Dendritic cell treated with granulocyte-macrophage colony-stimulating factor and Interleukin-4, amounts not matched to agents 40 ng/mL and 50 ng/mL, for 4 days (primary cell): ENCODE results near the gene ARHGEF7.

Source experiments
- H3K27ac Mint-ChIP-seq: one replicate; pipeline ENCODE4 v1.8.0; 2022; ENCODE audit warnings: mild to moderate bottlenecking, mixed read lengths
- H3K27me3 Mint-ChIP-seq: one replicate; pipeline ENCODE4 v1.8.0; 2022; ENCODE audit warnings: mild to moderate bottlenecking, mixed read lengths
- H3K36me3 Mint-ChIP-seq: one replicate; pipeline ENCODE4 v1.8.0; 2022; ENCODE audit warnings: low read depth, mixed read lengths
- H3K4me1 Mint-ChIP-seq: one replicate; pipeline ENCODE4 v1.8.0; 2022; ENCODE audit warnings: low read depth, mixed read lengths
- H3K4me3 Mint-ChIP-seq: one replicate; pipeline ENCODE4 v1.8.0; 2022; ENCODE audit warnings: mild to moderate bottlenecking, moderate library complexity, mixed read lengths
- H3K9me3 Mint-ChIP-seq: one replicate; pipeline ENCODE4 v1.8.0; 2022; ENCODE audit warnings: mixed read lengths
- intact Hi-C: fragments of 100-400 bp; cut with micrococcal nuclease; formaldehyde crosslinking; loops from one replicate; pipeline ENCODE4 v1.15.0; 2022

The ARHGEF7 gene

GRCh38 chr13:111118898-111119607, 3.9 kb downstream of the ARHGEF7 start:
- no peak overlapping the region for H3K27ac Mint-ChIP-seq
- peaks cover 49% of the 10 kb centered on the region for H3K27me3 Mint-ChIP-seq
- H3K9me3 Mint-ChIP-seq: no peaks in the 10 kb centered on the region
- H3K4me1 Mint-ChIP-seq: peaks cover 5% of the 10 kb centered on the region
- H3K4me3 Mint-ChIP-seq: no peak overlapping the region
- no peaks in the 10 kb centered on the region for H3K36me3 Mint-ChIP-seq
- intact Hi-C loops: no loop called here

GRCh38 chr13:111119966-111120365, 4.9 kb downstream of the ARHGEF7 start:
- no peaks in the 10 kb centered on the region for H3K36me3 Mint-ChIP-seq
- H3K27ac Mint-ChIP-seq: no peak overlapping the region
- H3K9me3 Mint-ChIP-seq: no peaks in the 10 kb centered on the region
- H3K27me3 Mint-ChIP-seq: peaks cover 44% of the 10 kb centered on the region
- intact Hi-C loops: no loop called here
- no peak overlapping the region for H3K4me3 Mint-ChIP-seq
- H3K4me1 Mint-ChIP-seq: no peaks in the 10 kb centered on the region

- Mint-ChIP-seq H3K4me1 (no peaks in the 10 kb centered on the region), H3K36me3 (no peaks in the 10 kb centered on the region), H3K9me3 (no peaks in the 10 kb centered on the region), H3K27ac (no peak overlapping the region), H3K4me3 (no peak overlapping the region), H3K27me3 (peaks cover 44% of the 10 kb centered on the region)
- intact Hi-C loops: no loop called here
Measured at GRCh38 chr13:111120422-111120821, 5.3 kb downstream of the ARHGEF7 start.

- Mint-ChIP-seq H3K27me3 (peaks cover 41% of the 10 kb centered on the region), H3K4me1 (no peaks in the 10 kb centered on the region), H3K4me3 (no peak overlapping the region), H3K9me3 (no peaks in the 10 kb centered on the region), H3K36me3 (no peaks in the 10 kb centered on the region), H3K27ac (no peak overlapping the region)
- intact Hi-C loops: no loop called here
Measured at GRCh38 chr13:111120913-111121312, 5.8 kb downstream of the ARHGEF7 start.

- Mint-ChIP-seq H3K27me3 (peaks cover 39% of the 10 kb centered on the region), H3K36me3 (no peaks in the 10 kb centered on the region), H3K9me3 (no peaks in the 10 kb centered on the region), H3K27ac (no peak overlapping the region), H3K4me3 (no peak overlapping the region), H3K4me1 (no peaks in the 10 kb centered on the region)
- intact Hi-C loops: no loop called here
Measured at GRCh38 chr13:111121506-111121905, 6.4 kb downstream of the ARHGEF7 start.

GRCh38 chr13:111122056-111122455, 6.9 kb downstream of the ARHGEF7 start:
- H3K4me3 Mint-ChIP-seq: no peak overlapping the region
- peaks cover 41% of the 10 kb centered on the region for H3K27me3 Mint-ChIP-seq
- H3K4me1 Mint-ChIP-seq: no peaks in the 10 kb centered on the region
- H3K27ac Mint-ChIP-seq: no peak overlapping the region
- H3K36me3 Mint-ChIP-seq: no peaks in the 10 kb centered on the region
- intact Hi-C loops: no loop called here
- no peaks in the 10 kb centered on the region for H3K9me3 Mint-ChIP-seq

GRCh38 chr13:111122631-111123030, 7.5 kb downstream of the ARHGEF7 start:
- Mint-ChIP-seq H3K9me3 (no peaks in the 10 kb centered on the region), H3K27ac (no peak overlapping the region), H3K27me3 (peaks cover 40% of the 10 kb centered on the region), H3K4me3 (no peak overlapping the region), H3K4me1 (no peaks in the 10 kb centered on the region), H3K36me3 (no peaks in the 10 kb centered on the region)
- intact Hi-C loops: no loop called here

- Mint-ChIP-seq H3K27ac (no peak overlapping the region), H3K36me3 (no peaks in the 10 kb centered on the region), H3K9me3 (no peaks in the 10 kb centered on the region), H3K4me1 (no peaks in the 10 kb centered on the region), H3K4me3 (no peak overlapping the region), H3K27me3 (peaks cover 38% of the 10 kb centered on the region)
- intact Hi-C loops: no loop called here
Measured at GRCh38 chr13:111123221-111123620, 8.1 kb downstream of the ARHGEF7 start.

- H3K4me1 Mint-ChIP-seq: no peaks in the 10 kb centered on the region
- no peaks in the 10 kb centered on the region for H3K9me3 Mint-ChIP-seq
- H3K27ac Mint-ChIP-seq: no peak overlapping the region
- H3K4me3 Mint-ChIP-seq: no peak overlapping the region
- H3K27me3 Mint-ChIP-seq: peaks cover 35% of the 10 kb centered on the region
- intact Hi-C loops: no loop called here
- no peaks in the 10 kb centered on the region for H3K36me3 Mint-ChIP-seq
Measured at GRCh38 chr13:111123649-111124048, 8.5 kb downstream of the ARHGEF7 start.

GRCh38 chr13:111126509-111126908, 11.4 kb downstream of the ARHGEF7 start:
- Mint-ChIP-seq H3K4me1 (no peaks in the 10 kb centered on the region), H3K27ac (no peak overlapping the region), H3K4me3 (no peak overlapping the region), H3K27me3 (peaks cover 30% of the 10 kb centered on the region), H3K9me3 (no peaks in the 10 kb centered on the region), H3K36me3 (no peaks in the 10 kb centered on the region)
- intact Hi-C loops: no loop called here

- no peaks in the 10 kb centered on the region for H3K9me3 Mint-ChIP-seq
- H3K4me1 Mint-ChIP-seq: no peaks in the 10 kb centered on the region
- H3K36me3 Mint-ChIP-seq: no peaks in the 10 kb centered on the region
- intact Hi-C loops: no loop called here
- peaks cover 24% of the 10 kb centered on the region for H3K27me3 Mint-ChIP-seq
- H3K27ac Mint-ChIP-seq: no peak overlapping the region
- no peak overlapping the region for H3K4me3 Mint-ChIP-seq
Measured at GRCh38 chr13:111129465-111130115, 14.5 kb downstream of the ARHGEF7 start.

GRCh38 chr13:111130116-111130508, 15.0 kb downstream of the ARHGEF7 start:
- intact Hi-C loops: no loop called here
- H3K27me3 Mint-ChIP-seq: peaks cover 24% of the 10 kb centered on the region
- no peak overlapping the region for H3K27ac Mint-ChIP-seq
- no peaks in the 10 kb centered on the region for H3K4me1 Mint-ChIP-seq
- H3K36me3 Mint-ChIP-seq: no peaks in the 10 kb centered on the region
- H3K9me3 Mint-ChIP-seq: no peaks in the 10 kb centered on the region
- H3K4me3 Mint-ChIP-seq: no peak overlapping the region

GRCh38 chr13:111131048-111131447, 15.9 kb downstream of the ARHGEF7 start:
- Mint-ChIP-seq H3K27me3 (peaks cover 24% of the 10 kb centered on the region), H3K27ac (no peak overlapping the region), H3K4me3 (no peak overlapping the region), H3K36me3 (no peaks in the 10 kb centered on the region), H3K9me3 (no peaks in the 10 kb centered on the region), H3K4me1 (no peaks in the 10 kb centered on the region)
- intact Hi-C loops: no loop called here

- no peaks in the 10 kb centered on the region for H3K4me1 Mint-ChIP-seq
- H3K27ac Mint-ChIP-seq: no peak overlapping the region
- H3K27me3 Mint-ChIP-seq: peaks cover 23% of the 10 kb centered on the region
- no peaks in the 10 kb centered on the region for H3K36me3 Mint-ChIP-seq
- no peaks in the 10 kb centered on the region for H3K9me3 Mint-ChIP-seq
- intact Hi-C loops: no loop called here
- H3K4me3 Mint-ChIP-seq: no peak overlapping the region
Measured at GRCh38 chr13:111131611-111132010, 16.5 kb downstream of the ARHGEF7 start.

GRCh38 chr13:111132948-111133347, 17.8 kb downstream of the ARHGEF7 start:
- intact Hi-C loops: no loop called here
- Mint-ChIP-seq H3K27me3 (peaks cover 27% of the 10 kb centered on the region), H3K27ac (no peak overlapping the region), H3K36me3 (no peaks in the 10 kb centered on the region), H3K4me3 (no peak overlapping the region), H3K4me1 (no peaks in the 10 kb centered on the region), H3K9me3 (no peaks in the 10 kb centered on the region)
